ENCODE measurements around the gene MPPED2.

Gene MPPED2

DNA sequence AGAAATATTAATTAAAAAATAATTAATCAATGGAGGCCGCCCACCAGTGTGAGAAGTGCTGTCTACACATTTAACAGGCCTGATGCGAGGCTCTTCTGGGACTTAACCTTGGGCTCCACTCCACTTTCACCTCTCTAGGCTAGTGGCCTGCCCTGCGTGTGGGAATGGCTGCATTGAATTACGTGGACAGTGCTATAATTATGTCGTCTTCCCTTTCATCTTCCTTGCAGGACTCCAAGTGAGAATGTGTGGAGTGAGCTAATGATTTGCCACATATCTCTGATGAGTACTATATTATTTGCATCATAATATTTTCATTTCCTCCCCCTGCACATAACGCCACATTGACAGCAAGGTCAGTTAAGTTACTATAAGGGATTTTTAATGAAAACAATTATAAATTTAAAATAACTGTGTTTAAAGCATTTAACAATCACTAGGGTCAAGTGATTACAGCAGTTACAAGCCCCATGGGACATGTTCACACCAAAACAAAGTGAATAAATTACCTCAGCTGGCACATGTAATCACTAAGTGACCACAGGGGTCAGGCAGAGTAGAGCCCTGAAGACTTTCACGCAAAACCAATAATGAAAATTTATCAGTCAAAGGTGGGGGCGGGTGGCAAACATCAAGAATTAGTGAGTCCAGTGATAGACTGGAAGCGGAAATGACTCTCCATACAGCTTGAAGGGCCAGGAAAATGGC lies 63.5 kb downstream of the MPPED2 start:
- Histone ChIP-seq H3K4me3 (no peak overlapping the region), H3K27ac (no peak overlapping the region), H3K27me3 (no peaks in the 10 kb centered on the region), H3K4me1 (no peaks in the 10 kb centered on the region), H3K36me3 (no peaks in the 10 kb centered on the region), H3K9me3 (no peaks in the 10 kb centered on the region)
- TF ChIP-seq CTCF (IDR thresholded peaks at IDR 0.05): no peak
- DNase-seq: no peak
- intact Hi-C loops (cut with DNase I; ENCODE audit: low total_unique reads): no loop called here

GRCh38 chr11:30521297-30522071 lies 64.7 kb downstream of the MPPED2 start:
- no peaks in the 10 kb centered on the region for H3K9me3 ChIP-seq
- TF ChIP-seq CTCF (IDR thresholded peaks at IDR 0.05): no peak

DNA sequence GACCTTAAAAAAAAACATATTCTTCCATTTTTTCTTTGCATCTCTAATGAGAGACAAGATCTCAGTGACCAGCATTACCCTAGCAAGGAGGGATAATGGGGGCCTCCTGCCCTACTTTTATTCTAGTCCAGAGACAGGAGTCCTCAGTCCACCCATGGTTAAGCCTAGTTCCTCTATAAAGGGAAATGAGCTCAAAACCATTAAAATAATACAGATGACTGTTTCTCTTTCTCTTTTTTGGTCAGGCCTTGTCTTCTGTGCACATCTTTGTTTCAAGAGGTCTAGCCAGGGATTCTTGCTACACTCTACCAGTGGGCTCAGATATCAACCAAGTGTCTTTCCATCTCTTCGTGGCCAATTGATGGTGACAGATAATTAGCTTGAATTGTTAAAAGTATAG lies 73.1 kb downstream of the MPPED2 start:
- no peaks in the 10 kb centered on the region for H3K36me3 ChIP-seq
- H3K4me3 ChIP-seq: no peak overlapping the region
- DNase-seq: no peak
- intact Hi-C loops (cut with DNase I; ENCODE audit: low total_unique reads): no loop called here
- no peak overlapping the region for H3K27ac ChIP-seq
- no peaks in the 10 kb centered on the region for H3K4me1 ChIP-seq
- no peaks in the 10 kb centered on the region for H3K27me3 ChIP-seq
- no peak for TF ChIP-seq CTCF (IDR thresholded peaks at IDR 0.05)
- H3K9me3 ChIP-seq: no peaks in the 10 kb centered on the region

More at GRCh38 chr11:30521297-30522071, 64.7 kb downstream of the MPPED2 start:
- H3K27ac ChIP-seq: no peak overlapping the region
- no peak overlapping the region for H3K4me3 ChIP-seq
- no peak for DNase-seq
- intact Hi-C loops (cut with DNase I; ENCODE audit: low total_unique reads): no loop called here
- H3K4me1 ChIP-seq: no peaks in the 10 kb centered on the region
- H3K36me3 ChIP-seq: no peaks in the 10 kb centered on the region
- no peaks in the 10 kb centered on the region for H3K27me3 ChIP-seq

DNA sequence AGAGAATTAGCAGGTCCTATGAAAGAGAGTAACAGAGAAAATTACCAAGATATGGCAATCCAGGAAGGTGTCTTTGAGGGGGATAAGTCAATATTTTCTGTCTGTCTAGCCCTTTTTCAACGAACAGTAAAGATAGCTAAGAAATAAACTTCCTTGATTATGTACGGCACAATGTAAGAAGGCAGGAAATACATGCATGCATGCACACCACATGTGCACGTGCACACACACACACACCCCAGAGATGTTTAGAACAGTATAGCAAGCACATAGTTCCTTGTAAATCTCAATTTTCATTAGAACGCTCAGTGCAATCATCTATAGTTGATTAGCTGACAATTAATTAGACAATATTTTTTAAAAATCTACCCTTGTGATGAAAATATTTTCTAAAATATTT lies 74.7 kb downstream of the MPPED2 start:
- Histone ChIP-seq H3K36me3 (no peaks in the 10 kb centered on the region), H3K4me3 (no peak overlapping the region), H3K27ac (no peak overlapping the region), H3K9me3 (no peaks in the 10 kb centered on the region), H3K4me1 (no peaks in the 10 kb centered on the region), H3K27me3 (no peaks in the 10 kb centered on the region)
- DNase-seq: no peak
- TF ChIP-seq CTCF (IDR thresholded peaks at IDR 0.05): no peak
- intact Hi-C loops (cut with DNase I; ENCODE audit: low total_unique reads): no loop called here

DNA sequence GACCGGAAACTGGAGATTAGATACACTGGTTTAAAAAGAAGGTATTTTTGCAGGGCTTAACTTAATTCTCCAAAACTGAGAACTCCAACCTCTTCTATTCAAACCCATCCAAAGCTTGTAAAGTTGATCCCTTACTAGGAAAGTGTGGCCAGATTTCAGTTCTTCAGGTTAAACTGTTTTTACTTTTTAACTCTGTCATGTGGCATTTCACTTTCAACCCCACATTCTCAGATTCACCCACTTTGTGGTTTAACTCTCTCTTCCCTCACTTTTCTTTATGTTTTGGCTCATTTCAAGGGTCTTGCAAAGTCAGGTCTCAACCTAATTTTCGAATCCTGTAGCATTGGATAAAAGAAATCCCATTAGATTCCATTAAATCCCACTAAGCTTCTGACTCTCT lies 75.4 kb downstream of the MPPED2 start:
- Histone ChIP-seq H3K4me1 (no peaks in the 10 kb centered on the region), H3K27ac (no peak overlapping the region), H3K27me3 (no peaks in the 10 kb centered on the region), H3K9me3 (no peaks in the 10 kb centered on the region), H3K36me3 (no peaks in the 10 kb centered on the region), H3K4me3 (no peak overlapping the region)
- TF ChIP-seq CTCF (IDR thresholded peaks at IDR 0.05): no peak
- no peak for DNase-seq
- intact Hi-C loops (cut with DNase I; ENCODE audit: low total_unique reads): no loop called here

All from tibial artery (tissue), 4 donors.